Skin epidermis (tissue), 12 donors: ENCODE measurements around the gene TUBA3E.
A peak's percentile ranks its signal among the peaks of the same experiment; 100 is the strongest.
"Not testable (repeated sequence)": the region's sequence is repeated elsewhere in the genome, so short reads cannot be mapped to it uniquely, and the experiment has no call there.

Source experiments
- H3K27ac ChIP-seq, 21 experiments: fragments of 200-600 bp; sonication (generic) in 11 of 21; one replicate each; pipeline ENCODE4 v1.5.0; 2020; ENCODE audit warnings: mild to moderate bottlenecking in 3 of 21, inconsistent platforms in 2 of 21, moderate library complexity in 2 of 21
- H3K4me3 ChIP-seq, 7 experiments: fragments of 200-600 bp; sonication (generic) in 2 of 7; one replicate each; pipeline ENCODE4 v1.5.0; 2020; ENCODE audit warnings: inconsistent platforms in 2 of 7, mild to moderate bottlenecking in 2 of 7, moderate library complexity in 1 of 7

Gene TUBA3E

GRCh38 chr2:130193824-130194223, 4.4 kb downstream of the TUBA3E start:
- not testable (repeated sequence) for H3K27ac ChIP-seq, H3K4me3 ChIP-seq

DNA sequence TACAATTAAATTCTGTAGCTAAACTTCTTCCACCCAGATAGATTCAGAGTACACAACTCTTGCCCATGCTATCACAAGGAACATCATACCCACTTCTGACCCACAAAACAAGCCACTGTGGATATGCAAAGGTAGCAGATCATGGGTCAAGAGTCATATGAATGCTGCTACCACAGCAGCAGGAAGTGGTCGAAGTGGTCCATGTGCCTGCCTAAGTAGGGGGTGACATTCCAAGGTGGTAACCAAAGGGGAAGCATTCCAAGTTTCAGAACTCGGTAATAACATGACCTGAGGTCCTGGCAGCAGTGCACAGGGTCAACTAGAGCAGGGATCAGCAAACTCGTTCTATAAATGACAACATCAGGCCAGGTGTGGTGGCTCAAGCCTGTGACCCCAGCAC, 5.8 kb downstream of the TUBA3E start:
- not testable (repeated sequence) for H3K4me3 ChIP-seq, H3K27ac ChIP-seq

DNA sequence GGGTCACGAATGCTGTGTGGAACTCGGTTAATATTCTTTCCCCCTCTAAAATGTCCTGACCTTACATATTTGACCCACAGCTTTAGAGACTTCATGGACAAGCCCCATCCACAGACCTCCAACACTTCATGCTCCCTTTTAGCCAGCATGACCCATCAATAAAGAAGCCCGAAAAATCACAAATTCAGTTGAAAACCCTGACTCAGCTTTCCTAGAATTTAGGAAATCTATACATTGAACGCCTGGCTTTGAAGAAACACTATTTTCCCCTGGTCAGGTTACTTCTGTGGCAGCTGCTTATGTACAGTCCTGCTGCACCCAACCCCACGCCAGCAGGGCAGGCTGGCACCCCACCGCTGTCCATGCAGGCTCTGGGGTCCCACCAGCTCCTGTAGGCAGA, 6.9 kb downstream of the TUBA3E start:
- H3K4me3 ChIP-seq, H3K27ac ChIP-seq: not testable (repeated sequence)

GRCh38 chr2:130190237-130190636, 8.0 kb downstream of the TUBA3E start:
- H3K27ac ChIP-seq = no peak overlapping the region
- H3K4me3 ChIP-seq = no peak overlapping the region

- H3K4me3 ChIP-seq, H3K27ac ChIP-seq: not testable (repeated sequence)
Measured at GRCh38 chr2:130188958-130189357, 9.3 kb downstream of the TUBA3E start.

GRCh38 chr2:130187859-130188792, 10.1 kb downstream of the TUBA3E start:
- not testable (repeated sequence) for H3K27ac ChIP-seq, H3K4me3 ChIP-seq

DNA sequence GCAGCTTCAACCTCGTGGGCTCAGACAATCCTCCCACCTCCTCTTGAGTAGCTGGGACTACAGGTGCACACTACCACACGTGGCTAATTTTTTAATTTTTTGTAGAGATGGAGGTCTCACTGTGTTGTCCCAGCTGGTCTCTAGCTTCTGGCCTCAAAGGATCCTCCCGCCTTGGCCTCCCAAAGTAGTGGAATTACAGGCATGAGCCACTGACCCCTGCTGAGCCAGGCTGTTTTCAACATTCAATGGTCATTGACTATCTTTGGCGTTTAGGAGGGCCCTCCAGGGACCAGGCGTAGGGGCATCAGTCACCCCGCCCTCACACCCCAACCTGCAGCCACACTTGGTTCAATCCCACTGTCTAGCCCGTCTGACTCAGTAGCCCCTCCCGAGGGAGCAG, 11.0 kb downstream of the TUBA3E start:
- Histone ChIP-seq H3K27ac (no peak overlapping the region), H3K4me3 (no peak overlapping the region)

DNA sequence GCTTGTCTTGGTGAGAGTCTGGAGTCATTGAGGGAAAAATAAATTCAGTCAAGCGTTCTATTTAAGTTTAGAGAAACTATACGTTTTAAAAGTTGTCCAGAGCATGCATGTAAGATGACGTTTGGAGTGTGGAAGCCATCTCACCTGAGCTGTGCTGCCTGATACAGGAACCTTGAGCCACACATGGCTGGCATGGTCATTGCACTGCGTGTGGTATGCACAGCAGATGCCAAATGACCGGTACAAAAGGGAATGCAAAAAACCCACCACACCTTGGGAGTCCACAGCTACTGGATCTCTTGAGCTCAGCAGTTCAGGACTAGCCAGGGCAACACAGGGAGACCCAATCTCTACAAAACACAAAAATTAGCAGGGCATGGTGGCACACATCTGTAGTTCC, 11.8 kb downstream of the TUBA3E start:
- H3K4me3 ChIP-seq = no peak overlapping the region
- no peak overlapping the region for H3K27ac ChIP-seq

DNA sequence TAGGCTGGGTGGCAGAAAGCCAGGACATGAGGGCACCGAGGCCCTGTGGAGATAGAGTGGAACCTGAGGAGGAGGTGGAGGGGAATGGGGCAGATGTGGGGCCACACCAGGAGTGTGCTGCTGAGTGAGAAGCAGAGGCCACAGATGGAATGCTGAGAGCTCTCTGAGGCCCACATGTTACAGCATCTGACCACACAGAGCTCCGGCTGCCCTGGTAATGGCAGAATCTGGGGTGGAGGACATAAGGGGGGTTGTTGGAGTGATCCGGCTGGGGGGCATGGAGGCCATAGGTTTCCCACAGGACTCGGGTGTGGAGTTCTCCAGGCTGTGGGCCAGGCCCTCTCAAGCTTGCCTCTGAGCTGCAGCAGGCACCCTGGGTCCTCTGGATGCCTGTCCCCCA, 12.3 kb downstream of the TUBA3E start:
- H3K27ac ChIP-seq = no peak overlapping the region
- no peak overlapping the region for H3K4me3 ChIP-seq

DNA sequence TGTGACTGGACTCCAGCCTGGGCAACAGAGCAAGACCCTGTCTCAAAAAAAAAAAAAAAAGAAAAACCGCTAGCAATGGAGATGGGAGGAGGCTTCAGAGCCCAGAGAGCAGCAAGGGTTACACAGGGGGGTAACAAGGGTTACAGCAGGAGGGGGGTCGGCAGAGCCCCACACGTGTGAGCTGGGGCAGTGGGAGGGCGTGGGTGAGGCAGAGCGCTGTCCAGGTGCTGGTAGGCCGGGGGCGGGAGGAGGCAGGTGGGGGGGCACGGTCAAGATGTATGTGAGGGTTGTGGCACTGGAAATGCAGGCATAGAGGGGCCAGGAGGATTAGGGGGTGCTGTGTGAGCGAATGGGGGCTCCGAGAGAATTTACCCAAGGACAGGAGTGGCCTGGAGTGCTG, 12.8 kb downstream of the TUBA3E start:
- Histone ChIP-seq H3K4me3 (no peak overlapping the region), H3K27ac (no peak overlapping the region)

DNA sequence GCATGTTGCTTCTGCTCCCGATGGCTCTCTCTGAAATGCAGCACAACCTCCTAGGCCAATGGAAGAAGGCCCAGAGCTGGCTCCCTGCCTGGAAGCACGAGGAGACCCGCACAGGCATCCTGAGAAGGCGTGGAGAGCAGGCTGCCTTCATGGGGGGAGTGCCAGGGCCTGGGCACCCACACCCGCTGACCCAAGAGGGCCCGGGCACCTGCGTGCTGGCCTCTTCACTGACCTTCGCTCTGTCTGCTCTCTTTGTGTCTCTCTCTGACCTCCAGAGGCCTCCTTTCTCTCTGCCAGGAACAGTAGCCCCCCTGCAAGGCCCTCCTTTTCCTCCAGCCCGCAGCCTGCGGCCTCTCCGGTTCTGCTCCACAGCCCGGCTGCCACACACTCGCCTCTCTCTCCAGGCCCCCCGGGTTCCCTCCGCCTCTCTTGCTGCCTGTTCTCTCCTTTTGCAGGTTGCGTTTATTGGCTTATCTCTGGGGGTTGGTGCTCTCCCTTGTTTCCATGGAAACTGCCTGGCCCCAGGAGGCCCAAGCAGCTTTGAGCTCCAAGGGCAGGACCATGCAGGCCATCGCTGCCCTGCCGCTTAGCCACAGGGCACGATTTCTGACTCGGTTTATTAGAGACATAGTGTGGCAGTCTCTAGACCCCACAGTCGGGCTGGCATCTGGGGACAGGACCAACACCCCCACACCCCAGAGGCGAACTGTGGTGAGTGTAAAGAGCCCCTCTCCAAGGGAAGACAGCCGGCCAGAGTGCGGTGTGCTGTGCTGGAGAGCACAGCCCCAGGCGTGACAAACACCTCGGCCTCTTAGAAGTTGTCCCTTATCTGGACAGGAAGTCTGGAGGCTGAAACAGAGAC, 14.5 kb downstream of the TUBA3E start:
- Histone ChIP-seq H3K27ac (peak overlapping the region in 6 of 21 experiments; percentile 49 to 96 (median 91)), H3K4me3 (peak overlapping the region in 2 of 7 experiments; percentile 66 to 100)

GRCh38 chr2:130182826-130183511, 15.3 kb downstream of the TUBA3E start:
- H3K4me3 ChIP-seq = peak overlapping the region; percentile 66 to 100 (median 98)
- H3K27ac ChIP-seq = peak overlapping the region in 18 of 21 experiments; percentile 37 to 97 (median 92)

DNA sequence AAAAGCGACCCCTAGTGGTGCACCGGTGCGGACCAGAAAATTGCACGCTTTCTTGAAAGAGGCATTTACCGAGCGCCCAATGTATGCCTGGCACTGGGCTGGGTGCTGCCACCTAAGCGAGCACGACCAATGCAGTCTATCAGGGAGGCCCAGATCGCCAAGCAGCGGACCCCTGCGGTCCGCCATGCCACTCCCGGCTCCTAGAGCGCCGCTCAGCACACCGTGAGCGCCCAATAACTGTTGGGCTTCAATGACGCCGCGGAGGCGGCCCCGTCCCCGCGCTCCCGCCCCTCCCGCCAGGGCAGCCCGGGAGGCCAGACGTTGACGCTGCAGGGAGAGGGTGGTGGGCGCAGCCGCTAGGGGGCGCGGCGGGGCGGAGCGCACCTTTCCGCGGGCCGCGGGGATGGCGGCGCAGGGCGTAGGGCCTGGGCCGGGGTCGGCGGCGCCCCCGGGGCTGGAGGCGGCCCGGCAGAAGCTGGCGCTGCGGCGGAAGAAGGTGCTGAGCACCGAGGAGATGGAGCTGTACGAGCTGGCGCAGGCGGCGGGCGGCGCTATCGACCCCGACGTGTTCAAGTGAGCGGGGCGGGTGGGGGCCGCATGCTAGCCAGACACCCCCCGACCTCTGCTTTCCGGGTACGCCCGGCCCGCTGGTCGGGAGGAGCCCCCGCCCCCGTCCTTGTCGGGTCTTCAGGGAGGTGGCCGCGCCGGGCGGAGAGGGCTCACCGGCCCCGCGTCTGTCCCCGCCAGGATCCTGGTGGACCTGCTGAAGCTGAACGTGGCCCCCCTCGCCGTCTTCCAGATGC, 16.2 kb downstream of the TUBA3E start, which contains the start of gene MZT2B:
Gene MZT2B, plus strand, starts transcription at position 383 of the 803 bp plus-strand sequence. Its CDS starts 21 bp downstream, at position 404.
- H3K4me3 ChIP-seq = peak within 1 kb of the TSS; percentile 66 to 100 (median 98)
- H3K27ac ChIP-seq = peak within 1 kb of the TSS; percentile 57 to 98 (median 93)

DNA sequence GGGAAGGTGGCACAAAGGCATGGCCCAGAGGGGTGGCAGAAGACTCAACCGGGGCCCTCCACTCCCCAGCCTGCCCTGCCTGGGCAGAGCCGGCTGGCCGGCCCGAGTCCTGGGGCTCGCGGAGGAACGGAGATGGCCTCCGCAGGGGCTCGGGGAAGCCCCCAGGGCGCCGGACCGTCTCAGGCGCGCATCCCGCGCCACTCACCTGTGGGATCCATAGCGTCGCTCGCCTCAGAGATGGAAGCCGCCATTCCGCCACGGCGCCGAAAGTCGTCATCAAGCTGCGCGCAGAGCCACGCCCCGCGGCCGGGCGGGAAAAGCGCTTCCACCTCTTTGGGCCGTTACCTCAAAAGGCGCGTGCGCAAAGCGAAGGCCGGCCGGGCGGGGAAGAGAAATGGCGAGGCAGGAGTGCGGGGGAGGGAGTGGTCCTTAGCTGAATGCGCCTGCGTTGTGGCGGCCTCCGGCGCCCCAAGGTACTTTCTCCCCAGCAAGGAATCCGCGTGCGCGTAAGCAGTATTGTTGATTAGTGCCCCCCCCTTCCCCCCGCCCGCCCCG, 16.8 kb downstream of the TUBA3E start, which contains the start of gene SMPD4:
Gene SMPD4, minus strand, starts transcription at position 278 of the 555 bp plus-strand sequence. CDS start 5,010 bp downstream, outside the sequence.
- Histone ChIP-seq H3K27ac (peak within 1 kb of the TSS; percentile 57 to 98 (median 93)), H3K4me3 (peak within 1 kb of the TSS; percentile 66 to 100 (median 98))

GRCh38 chr2:130180404-130181324, 17.6 kb downstream of the TUBA3E start:
- Histone ChIP-seq H3K27ac (peak overlapping the region; percentile 44 to 98 (median 93)), H3K4me3 (peak overlapping the region; percentile 66 to 100 (median 98))

GRCh38 chr2:130174866-130175265, 23.4 kb downstream of the TUBA3E start:
- H3K27ac ChIP-seq, H3K4me3 ChIP-seq: not testable (repeated sequence)

DNA sequence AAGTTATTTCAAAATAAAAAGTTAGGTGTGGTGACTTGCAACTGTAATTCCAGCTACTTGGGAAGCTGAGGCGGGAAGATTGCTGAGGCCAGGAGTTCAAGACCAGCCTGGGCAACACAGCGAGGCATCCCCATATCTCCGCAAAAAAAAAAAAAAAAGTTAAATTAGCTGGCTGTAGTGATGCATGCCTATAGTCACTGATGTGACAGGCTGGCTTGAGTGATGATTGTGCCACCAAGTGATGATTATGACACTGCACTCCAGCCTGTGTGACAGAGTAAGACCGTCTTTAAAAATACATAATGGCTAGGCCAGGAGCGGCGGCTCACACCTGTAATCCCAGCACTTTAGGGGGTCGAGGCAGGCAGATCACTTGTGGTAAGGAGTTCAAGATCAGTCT, 28.3 kb downstream of the TUBA3E start:
- Histone ChIP-seq H3K4me3 (no peak overlapping the region), H3K27ac (no peak overlapping the region)
